ENCODE data around the gene DSCAM.

The DSCAM gene

DNA sequence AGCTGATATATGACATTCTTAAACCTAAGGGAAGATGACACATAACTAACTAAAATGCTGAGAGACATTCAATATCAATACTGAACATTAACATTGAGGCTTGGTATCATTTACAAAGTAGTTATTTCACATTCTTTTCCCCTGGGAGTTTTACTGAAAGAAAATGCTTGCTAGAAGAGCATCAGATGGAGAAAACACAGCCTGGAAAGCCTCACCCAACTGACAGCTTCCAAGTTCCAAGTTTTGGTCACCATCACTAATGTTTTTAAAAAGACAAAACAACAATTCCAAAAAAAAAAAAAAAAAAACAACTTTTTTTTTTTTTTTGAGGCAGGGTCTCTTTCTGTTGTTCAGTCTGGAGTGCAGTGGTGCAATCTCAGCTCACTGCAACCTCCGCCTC lies 80.6 kb downstream of the DSCAM start:
- no peak for DNase-seq (ENCODE audit: low read depth)

DNA sequence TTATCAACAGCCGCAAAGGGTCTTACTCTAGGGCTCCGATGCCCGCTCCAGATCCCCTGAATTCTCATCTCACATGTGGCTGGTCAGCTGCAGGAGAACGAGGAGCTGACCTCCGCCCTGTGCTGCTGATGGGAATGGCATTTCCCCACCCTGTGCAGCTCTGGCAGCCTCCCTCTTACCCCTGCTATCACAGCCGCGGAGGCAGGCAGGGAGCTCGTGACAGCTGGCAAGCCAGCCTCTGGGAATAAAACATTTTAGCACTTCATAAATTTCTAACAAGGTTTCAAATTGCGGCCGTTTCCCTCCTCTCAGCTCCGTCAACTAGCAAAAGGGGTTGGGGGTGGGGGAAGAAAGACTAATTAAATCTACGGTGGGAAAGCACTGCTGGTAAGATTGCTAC lies 81.1 kb downstream of the DSCAM start:
- DNase-seq (ENCODE audit: low read depth) = no peak

DNA sequence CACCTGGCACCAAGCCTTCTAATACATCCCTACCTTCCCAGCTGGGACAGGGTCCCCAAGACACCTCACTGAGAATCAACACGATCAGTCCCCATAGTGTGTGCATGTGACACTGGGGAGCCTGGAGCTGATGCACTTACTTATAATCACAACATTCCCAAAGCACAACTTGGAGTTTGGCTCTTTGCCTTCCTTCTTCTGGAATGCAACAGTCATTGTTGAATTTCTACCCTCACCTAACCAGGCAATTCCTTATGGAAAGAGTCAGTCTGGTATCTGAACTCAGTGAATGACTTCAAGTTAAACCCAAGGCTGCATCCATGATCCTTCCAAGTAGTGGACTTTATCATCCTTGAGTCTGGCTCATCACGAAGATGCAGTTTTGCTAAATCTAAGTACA lies 86.1 kb downstream of the DSCAM start:
- DNase-seq (ENCODE audit: low read depth) = no peak

DNA sequence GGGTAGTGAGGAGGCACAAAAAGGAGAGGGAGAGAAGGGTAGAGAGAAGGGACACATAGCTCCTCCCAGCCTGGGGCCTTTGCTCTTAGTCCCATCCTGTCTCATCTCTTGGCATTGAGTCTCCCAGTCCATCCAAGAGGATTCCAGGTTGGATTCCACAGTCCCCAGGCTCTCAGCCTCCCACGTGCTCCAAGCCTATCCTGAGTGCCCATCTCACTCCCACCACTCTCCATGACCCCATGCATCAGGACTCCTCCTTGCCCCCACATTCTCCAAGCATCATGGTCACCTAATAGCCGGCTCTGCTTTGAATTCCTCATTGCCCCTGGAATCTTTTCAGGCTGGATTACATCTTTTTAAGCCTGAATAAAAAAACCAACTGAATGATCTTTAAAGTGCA lies 87.9 kb downstream of the DSCAM start:
- DNase-seq (ENCODE audit: low read depth) = no peak

DNA sequence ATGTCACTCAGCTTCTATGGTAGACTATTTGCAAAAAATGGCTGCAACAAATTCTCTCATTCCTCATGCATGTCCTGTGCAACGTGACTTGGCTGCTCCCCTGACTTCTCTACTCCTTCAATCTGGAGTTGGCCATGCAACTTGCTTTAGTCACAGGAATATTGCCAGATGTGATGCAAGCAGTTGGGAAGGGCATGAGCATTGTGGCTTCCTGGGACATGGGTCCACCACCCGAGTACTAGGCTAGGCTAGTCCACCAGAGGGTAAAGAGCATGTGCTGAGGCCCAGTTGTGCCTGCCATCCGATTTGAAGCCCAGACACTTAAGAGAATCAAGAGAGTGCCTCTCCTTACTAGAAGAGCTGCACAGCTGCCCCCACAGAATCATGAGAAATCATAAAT lies 89.6 kb downstream of the DSCAM start:
- no peak for DNase-seq (ENCODE audit: low read depth)

DNA sequence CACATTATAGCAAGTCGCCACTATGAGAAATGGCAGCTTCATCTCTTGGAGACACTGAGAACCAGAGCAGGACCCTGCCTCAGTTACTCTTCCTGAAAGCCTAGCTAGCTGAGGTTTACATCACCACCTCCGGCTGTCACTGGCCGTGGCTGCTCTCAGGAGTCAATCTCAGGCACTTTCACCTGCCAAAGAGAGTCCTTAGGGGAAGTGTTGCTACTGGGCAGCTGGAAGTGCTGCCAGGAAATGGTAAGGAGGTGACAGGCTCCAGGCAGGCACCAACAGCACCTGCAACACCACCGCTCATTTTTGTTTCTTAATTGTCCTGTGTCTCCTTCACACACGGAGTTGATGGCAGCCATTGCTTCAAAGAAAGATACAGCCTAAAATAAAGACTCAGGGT lies 92.5 kb downstream of the DSCAM start:
- DNase-seq (ENCODE audit: low read depth) = no peak

DNA sequence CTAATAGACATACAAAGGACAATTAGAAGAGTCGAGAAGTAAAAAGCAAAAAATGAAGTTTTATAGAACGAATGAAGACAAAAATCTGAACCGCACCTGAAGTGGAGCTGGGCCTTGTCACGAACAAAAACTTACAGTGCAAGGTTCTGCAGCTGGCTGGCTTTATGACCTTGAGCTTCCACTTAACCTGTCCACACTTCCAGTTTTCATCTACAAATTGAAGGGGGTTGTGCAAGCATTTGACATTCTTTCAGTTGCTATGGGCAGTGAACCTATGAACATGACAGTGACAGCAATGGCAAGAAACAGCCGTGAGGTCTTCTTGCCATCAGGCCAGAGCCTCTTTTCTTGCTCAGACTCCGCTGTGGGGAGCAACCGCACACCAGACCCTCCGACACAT lies 93.2 kb downstream of the DSCAM start:
- no peak for DNase-seq (ENCODE audit: low read depth)

DNA sequence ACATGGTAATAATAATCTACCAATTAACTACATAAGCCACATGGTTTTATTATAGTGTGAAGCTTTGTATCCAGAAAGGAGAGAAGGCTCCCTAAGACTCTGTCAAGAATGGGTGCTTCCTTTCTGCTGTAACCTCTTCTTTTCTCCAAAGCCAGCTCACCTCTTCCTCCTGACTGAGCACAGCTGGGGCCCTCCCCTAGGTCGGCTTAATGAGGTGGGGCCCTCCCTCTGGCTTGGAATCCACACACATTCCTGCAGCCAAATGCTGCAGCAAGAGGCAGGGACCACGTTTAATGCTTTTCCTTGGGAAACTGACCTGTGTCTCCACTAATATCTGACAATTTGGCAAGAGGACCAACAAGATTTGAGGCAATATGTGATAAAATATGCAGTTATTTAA lies 94.8 kb downstream of the DSCAM start:
- DNase-seq (ENCODE audit: low read depth) = no peak

DNA sequence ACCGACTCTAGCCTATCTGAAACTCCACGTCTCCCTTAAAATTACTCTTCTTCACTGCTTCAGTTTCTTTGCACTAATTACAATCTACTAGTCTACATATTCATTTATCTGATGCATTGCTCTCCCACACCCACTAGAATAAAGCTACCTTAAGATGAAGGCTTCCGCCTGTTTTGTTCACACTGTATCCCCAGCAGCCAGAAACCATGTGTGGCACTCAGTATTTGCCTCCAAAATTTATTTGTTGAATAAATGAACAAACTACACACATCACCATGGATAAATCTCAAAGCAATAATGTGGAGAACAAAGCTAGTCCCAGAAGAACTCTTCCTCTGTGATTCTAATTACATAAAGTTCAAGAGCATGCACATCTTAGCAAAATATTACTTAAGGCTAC lies 95.7 kb downstream of the DSCAM start:
- DNase-seq (ENCODE audit: low read depth) = no peak

DNA sequence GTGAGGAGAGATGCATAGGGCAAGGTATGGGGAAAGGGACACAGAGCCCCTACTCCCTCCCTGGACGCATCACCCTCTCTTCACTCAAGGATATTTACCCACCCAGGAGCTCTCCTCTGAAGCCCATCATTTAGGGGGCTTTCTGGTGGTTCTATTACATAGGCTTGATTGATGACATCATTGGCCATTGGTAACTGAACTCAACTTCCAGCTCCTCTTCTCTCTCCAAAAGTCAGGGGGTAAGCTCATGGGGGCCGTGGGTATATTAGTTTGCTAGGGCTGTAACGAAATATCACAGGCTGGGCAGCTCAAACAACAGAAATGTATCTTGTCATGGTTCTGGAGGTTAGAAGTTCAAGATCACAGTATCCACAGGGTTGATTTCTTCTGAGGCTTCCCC lies 110.8 kb downstream of the DSCAM start:
- no peak for DNase-seq (ENCODE audit: low read depth)

DNA sequence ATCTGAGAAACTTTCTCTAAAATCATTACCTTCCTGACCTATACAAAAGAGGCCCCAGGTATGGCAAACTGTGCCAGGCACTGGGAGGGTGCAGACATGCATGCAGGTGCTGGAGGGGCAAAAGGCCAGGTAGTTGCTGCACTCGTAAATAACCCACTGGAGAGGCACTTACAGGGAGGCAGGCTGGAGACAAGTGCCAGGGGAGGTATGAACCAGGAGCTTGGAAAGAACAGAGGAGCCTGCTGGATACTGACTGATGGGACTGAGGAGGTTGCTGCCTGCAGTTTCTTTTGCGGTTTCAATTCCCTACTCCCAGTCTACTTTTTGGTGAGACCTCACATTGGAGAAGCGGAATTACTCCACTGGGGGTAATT lies 113.9 kb downstream of the DSCAM start:
- no peak for DNase-seq (ENCODE audit: low read depth)

DNA sequence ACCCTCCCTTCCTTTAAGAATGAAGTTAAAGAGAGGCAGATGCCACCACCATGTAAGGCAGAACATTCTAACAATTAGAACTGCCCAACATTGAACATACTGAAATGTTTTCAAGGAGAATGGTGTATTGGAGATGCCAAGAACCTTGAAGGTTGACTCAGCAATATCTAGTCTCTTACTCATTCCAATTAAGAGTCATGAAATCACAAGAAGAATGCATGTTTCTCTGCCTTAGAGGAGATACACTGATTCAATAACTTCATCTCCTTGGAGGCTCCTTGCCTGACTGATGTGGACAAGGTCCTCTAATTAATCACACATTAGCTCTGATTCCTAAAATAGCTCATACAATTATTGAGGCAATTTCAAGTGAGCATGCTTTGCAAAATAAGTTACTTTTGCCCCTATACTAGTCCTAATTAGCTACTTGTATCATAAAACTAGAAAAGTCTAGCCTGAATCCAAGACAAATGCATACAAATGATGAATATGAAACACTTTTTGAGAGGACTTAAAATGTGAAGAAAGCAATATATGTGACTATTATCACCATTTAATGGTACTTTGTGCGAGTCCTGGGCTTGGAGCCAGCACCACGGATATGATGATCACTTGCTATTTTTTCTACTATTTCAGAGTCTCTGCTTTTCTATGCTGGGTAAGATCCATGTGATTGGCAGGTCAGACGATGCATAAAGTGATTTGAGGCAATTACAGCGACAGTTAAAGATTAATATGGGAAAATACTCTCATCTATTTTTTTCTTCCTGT lies 114.5 kb downstream of the DSCAM start:
- no peak for DNase-seq (ENCODE audit: low read depth)

DNA sequence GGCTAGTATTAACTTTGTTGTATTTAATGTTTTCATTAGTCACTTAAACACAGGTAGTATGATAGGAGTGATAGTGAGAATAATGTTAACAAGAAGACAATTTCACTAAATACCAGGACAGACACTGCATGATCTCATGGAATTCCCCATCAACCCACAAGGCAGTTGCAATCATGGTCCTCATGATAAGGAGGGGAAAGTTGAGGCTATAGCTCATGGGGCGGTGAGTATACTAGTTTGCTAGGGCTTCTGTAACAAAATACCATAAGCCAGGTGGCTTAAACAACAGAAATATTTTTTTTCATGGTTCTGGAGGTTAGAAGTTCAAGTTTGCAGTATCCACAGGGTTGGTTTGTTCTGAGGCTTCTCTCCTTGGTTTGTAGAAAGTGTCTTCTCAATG lies 115.8 kb downstream of the DSCAM start:
- no peak for DNase-seq (ENCODE audit: low read depth)

DNA sequence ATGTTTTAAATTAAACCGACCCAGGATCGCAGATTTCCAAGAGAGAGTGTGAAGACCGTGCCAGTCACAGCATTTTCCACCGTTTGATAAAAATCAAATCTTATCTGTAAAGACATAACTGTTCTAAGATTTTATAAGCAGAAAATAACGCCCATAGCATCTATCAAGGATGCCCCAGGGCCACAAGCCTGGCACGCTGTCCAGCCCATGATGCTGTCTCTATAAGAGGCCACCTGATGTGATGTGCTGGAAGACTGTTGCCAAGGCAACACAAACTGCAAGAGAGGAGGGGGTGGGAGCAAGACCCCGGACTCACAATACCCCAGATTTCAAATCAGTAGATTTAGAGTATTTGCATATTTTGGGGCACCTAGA lies 116.5 kb downstream of the DSCAM start:
- no peak for DNase-seq (ENCODE audit: low read depth)

DNA sequence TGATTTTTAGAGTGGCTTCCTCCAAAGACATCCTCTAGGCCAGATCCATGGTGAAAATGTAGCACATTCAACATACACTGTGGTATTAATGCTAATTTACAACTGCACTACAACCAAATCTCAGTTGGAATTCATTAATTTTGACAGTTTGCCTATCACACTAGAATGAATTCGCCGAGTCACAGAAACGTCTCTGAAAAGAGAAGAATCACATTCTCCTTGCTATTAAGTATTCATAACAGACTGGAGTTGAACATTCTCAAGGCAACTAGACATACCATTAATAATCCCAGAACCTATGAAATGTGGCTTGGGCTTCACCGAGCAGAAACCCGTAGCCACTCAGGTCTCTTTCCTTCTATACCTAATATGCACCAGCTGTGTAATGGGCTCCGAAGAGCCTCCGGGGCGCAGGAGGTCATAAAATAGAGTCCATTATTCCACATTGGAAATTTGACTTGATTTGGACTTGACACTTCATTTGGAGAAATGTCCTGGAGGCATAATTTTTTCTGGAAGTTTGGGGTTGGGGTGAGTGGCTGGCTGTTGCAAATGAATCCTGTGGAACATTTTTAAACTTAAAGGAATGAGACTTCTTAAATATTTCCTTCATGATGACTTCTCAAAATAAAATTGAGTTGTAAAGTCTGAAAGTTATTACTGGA lies 117.1 kb downstream of the DSCAM start:
- no peak for DNase-seq (ENCODE audit: low read depth)

DNA sequence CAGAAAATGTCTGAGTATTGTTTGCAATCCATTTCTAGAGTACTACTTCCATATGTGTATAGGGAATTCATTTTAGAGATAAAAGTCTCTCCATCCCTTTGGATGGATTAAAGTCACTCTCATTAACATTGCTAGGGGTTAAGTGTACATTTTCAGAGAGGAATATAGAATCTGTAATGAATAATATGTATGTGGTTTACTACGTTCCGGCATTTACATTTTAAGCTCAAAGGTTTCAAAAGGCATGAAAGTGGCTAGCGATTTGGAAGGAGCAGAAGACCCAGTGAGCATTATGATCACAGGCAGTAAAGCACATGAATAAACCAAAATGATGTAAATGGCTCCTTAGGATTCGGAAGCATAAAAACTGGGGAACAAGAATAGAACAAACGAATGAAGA lies 123.0 kb downstream of the DSCAM start:
- DNase-seq (ENCODE audit: low read depth) = no peak

DNA sequence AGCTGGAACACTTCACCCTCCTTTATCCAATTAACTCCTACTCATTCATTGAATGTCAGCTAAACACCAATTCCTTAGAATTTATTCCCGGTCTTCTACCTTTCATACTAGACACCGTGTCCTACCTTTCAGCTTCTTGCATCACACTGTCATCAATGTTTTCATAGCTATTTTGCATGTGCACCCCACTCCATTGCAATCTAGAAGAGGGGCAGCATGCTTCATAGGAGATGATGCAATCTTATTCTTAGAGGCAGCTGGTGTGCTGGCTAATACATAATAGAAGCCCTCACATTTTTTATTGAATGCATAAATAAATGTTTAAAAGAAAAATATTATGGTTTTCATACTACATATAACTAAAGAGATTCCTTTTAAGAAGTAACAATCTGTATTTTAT lies 123.6 kb downstream of the DSCAM start:
- no peak for DNase-seq (ENCODE audit: low read depth)

DNA sequence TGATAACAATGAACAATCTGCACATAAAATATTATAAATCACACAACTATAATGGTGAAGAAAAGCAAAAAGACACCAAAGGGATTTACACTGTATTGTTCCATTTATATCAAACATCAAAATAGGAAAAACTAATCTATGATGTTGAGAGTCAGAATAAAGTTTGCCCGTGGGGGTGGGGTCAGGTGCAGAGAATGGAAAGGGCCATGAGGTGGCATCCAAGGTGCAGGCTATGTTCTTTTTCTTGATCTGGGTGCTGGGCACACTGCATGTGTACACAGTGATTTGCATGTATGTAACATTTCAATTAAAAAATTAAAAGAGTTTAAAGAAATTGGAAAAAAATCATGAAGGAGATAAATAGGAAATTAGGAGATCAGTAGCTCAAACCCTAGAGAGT lies 127.3 kb downstream of the DSCAM start:
- DNase-seq (ENCODE audit: low read depth) = no peak

DNA sequence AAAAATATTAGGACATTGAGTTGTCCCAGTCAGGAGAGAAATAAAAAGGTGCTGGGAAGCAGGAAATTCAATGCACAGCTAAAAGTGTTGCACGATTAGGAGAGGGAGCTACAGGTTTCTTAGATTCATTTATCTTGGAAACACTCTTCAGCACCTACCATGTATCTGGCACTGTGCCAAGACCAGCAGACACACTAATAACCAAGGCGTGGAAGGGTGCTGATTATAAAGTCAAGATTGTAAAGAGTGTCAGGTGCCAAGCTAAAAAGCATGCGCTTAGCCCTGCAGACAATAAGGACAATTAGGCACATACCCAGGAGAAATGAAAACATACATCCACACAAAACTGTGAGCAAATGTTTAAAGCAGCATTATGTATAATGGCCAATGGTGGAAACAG lies 129.9 kb downstream of the DSCAM start:
- no peak for DNase-seq (ENCODE audit: low read depth)

DNA sequence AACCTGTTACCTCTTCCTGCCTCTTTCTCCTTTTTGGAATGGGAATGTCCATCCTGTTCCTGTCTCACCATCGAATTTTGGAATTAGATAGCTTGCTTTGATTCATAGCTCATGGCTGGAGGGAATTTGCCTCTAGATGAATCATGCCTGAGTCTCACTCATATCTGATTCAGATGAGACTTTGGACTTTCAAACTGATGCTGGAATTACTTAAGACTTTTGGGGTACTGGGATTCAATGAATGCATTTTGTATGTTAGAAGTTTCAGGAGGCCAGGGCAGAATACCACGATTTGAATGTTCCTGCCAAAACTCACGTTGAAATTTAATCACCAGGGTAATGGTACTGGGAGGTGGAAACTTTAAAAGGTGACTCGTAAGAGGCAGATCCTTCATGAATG lies 132.4 kb downstream of the DSCAM start:
- no peak for DNase-seq (ENCODE audit: low read depth)

DNA sequence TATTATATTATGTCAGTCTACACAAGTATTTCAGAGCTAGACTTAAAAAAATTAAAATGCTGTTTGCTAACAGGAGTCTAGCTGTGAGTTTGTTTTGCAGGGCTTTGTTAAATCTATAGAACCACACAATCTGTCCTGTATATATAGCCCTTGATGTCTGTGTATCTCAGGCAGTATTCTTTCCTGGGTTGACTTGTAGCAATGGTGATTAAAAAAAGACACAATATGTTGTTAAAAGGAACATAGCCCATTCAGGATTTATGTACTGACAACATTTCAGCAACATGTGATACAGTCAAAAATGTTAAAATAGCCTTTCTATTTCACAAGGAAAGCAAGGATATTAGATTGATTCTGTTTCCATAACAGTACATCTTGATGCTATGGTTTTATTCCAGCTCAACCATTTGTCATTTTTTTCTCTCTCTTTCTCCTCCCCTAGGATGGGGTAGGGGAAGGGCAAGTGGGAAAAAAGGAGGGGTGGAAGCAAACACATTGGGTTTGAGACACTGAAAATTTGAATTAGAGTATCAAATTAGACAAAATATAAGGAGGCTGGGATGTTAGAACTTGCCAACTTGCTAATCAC lies 139.2 kb downstream of the DSCAM start:
- no peak for DNase-seq (ENCODE audit: low read depth)

DNA sequence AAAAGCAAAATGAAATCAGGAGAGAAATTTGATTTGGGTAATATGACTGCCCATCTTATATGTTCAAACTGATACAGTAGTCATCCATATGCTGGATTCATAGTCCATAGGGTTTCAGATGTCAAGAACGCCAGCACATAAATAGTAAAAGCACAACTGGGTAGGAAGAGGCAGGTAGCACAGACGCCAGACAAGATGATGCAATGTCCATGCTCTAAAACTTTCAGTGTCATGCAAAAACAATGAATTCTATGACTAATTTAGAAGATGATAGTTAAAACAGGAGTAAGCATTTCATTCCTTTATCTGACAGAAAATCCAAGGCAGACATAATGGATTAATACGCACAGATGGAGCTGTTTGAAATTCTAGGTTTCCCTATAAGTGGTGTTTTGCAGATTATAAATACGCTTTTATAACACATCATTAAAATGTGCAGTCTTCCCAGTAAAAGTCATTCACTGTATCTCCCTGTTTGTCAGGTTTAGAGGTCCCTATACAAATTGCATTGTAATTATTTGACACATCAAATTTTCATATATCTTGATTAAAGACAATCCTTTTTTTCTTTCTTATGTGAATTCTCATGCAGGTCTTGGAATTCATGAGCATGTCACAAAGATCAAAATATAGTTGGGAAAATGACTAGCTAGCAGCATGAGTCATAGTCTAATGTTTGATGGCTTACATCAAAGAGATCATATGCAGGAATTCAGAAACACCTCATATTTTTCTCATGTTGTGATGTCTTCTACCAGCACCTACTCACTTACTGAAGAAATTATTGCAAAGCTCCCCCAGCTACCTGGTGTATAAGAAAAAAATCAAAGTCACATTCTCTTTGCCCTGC lies 139.9 kb downstream of the DSCAM start:
- DNase-seq (ENCODE audit: low read depth) = no peak

DNA sequence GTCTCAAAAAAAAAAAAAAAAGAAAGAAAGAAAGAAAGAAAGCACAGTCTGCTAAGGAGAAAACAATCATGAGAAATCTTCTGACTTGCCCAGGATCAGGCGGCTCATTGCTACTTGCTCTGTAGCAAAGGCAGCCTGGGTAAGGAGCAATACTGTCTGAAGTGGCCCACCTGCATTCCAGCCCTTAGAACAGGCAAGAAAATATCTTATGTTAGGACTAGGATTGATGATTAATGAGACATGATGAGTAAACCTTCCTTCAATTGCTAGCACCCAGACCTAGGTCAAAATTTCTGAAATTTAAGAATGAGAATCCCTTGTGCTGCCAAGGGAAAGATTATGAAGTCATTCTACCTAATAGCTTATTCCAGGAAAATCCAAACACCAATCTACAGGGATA lies 140.8 kb downstream of the DSCAM start:
- DNase-seq (ENCODE audit: low read depth) = no peak
